LNCAP (cell line): ENCODE results near the gene EVI5.

ENCODE experiments used
- CTCF ChIP-seq: fragments of 450-650 bp; IDR thresholded peaks from 2 replicates; pipeline ENCODE4 v1.5.1; 2017; ENCODE audit warnings: mild to moderate bottlenecking

The EVI5 gene

GRCh38 chr1:92481971-92482664, 302.8 kb downstream of the EVI5 start:
- TF ChIP-seq CTCF, result no peak

GRCh38 chr1:92481599-92481925, 303.3 kb downstream of the EVI5 start:
- TF ChIP-seq CTCF, result no peak

- TF ChIP-seq CTCF, result no peak
These were observed 303.9 kb downstream of the EVI5 start for GRCh38 chr1:92480813-92481598.

- no peak for TF ChIP-seq CTCF
These were observed 304.6 kb downstream of the EVI5 start for GRCh38 chr1:92480200-92480812.

DNA sequence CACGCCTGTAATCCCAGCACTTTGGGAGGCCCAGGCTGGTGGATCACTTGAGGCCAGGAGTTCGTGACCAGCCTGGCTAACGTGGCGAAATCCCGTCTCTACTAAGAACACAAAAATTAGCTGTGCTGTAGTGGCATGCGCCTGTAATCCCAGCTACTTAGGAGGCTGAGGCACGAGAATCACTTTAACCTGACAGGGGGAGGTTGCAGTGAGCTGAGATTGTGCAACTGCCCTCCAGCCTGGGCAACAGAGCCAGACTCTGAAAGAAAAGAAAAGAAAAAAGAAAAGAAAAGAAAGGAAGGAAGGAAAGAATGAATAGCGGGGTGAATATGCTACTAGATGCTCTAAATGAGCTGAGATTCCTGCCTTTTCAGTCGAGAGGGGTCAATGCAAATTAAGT, 305.3 kb downstream of the EVI5 start:
- no peak for TF ChIP-seq CTCF

- no peak for TF ChIP-seq CTCF
These were observed 306.5 kb downstream of the EVI5 start for GRCh38 chr1:92478393-92478792.

DNA sequence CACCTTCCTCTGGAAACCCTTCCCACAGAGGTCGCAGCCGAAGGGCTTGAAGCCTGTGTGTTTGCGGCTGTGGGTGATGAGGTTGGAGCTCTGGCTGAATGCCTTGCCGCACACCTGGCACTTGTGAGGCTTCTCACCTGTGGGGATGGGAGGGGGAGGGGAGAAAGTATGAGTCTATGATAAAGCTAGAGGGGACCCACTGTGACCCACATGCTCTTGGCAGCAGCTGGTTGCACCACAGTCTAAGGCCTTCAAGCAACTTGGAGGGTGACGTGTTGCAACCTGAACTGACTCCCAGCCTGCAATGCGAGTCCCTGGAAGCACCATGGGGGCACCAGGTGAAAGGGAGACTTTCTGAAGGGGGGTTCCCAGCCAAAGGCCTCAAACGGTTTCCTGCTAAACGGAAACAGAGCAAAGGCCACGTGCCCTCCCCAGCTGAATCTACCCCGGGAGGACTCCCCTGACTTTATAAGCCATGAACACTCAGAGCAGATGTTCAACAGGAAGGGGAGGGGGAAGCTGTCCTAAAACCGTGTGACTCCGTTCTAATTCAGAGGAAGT, 308.8 kb downstream of the EVI5 start:
- TF ChIP-seq CTCF, result no peak
